LNCAP (cell line): ENCODE data around the gene ASB5.

Experiments used
- CTCF ChIP-seq: fragments of 450-650 bp; IDR thresholded peaks from 2 replicates; pipeline ENCODE4 v1.5.1; 2017; ENCODE audit warnings: mild to moderate bottlenecking

The ASB5 gene

GRCh38 chr4:176303938-176304337, 34.9 kb upstream of the ASB5 start:
- TF ChIP-seq CTCF = no peak

- TF ChIP-seq CTCF = no peak
These were observed 33.6 kb upstream of the ASB5 start for GRCh38 chr4:176302283-176303275.

GRCh38 chr4:176300565-176300964, 31.5 kb upstream of the ASB5 start:
- no peak for TF ChIP-seq CTCF

- no peak for TF ChIP-seq CTCF
These were observed 31.0 kb upstream of the ASB5 start for GRCh38 chr4:176300036-176300435.

- TF ChIP-seq CTCF = no peak
These were observed 29.6 kb upstream of the ASB5 start for GRCh38 chr4:176298664-176299063.

GRCh38 chr4:176293660-176294059, 24.6 kb upstream of the ASB5 start:
- no peak for TF ChIP-seq CTCF

- no peak for TF ChIP-seq CTCF
These were observed 23.9 kb upstream of the ASB5 start for GRCh38 chr4:176292920-176293319.
